ENCODE results near the gene BCOR. TPM values are rescaled to one million over a fixed set of nuclear protein-coding genes. Genes with fewer than 3 reads are reported as not detected.

The BCOR gene
- total RNA-seq, 1 experiment from 2014 or later = 35.1 TPM

DNA sequence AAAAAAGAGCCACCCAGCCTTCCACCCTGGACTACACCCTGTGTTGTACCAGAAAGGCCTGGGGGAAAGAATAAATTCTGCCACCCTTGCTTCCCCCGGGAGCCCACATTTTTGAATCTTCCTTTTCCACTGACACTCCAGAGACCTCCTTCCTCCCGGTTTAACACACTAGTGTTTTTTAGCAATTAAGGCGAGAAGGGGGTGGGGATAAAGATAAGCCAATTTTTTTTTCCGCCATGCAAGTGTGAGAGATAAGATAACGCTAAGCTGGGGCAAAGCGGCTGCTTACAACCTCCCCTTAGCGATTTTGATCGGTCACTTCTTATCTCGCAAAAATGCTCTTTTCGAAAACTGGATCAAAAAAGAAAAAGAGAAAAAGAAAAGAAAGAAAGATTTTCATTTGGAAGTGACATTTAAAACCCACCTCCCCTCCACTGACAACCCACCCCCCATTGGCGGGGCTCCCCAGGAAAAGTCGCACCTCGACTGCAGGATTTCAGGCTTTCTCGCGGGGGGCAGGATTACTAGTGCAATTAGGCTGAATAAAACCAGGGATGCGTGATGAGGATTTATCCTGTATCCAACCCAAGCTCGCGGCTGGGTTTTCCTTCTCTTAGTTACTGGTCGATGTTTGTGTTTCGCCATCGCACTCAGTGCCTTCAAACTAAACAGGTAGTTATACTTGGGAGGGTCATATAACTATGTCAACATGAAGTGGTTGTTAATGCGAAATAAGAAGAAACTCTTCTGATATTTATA lies 6.0 kb upstream of the BCOR start:
- H3K27ac ChIP-seq (ENCODE audit: low read depth, low read length) = peak overlapping the region; percentile 99; the same call in 1 of the 2 replicates
- H3K4me3 ChIP-seq (replicated peaks in 1 of 2; ENCODE audit: low read depth in 1 of 2, low read length in 2 of 2) = no peak overlapping the region
- peaks cover 34 to 66% of the 10 kb centered on the region in 2 experiments for H3K4me1 ChIP-seq (ENCODE audit: control insufficient read depth in 1 of 2, insufficient read depth in 2 of 2, low read length in 2 of 2)
- peak overlapping the region; percentile 83 for H3K4me2 ChIP-seq (ENCODE audit: low read length)
- ChIA-PET CTCF (no interaction called here), POLR2A (no interaction called here), RAD21 (ENCODE audit: low non-redundant PET in 1 of 2, low total read pairs in 2 of 2, uncharacterized antibody in 2 of 2, unreplicated experiment in 2 of 2) (no interaction called here)
- intact Hi-C loops (cut with micrococcal nuclease) = no loop called here
- ATAC-seq (no peak), DNase-seq (ENCODE audit: low read depth, low spot score) (no peak)
- TF ChIP-seq, protein P1, sequence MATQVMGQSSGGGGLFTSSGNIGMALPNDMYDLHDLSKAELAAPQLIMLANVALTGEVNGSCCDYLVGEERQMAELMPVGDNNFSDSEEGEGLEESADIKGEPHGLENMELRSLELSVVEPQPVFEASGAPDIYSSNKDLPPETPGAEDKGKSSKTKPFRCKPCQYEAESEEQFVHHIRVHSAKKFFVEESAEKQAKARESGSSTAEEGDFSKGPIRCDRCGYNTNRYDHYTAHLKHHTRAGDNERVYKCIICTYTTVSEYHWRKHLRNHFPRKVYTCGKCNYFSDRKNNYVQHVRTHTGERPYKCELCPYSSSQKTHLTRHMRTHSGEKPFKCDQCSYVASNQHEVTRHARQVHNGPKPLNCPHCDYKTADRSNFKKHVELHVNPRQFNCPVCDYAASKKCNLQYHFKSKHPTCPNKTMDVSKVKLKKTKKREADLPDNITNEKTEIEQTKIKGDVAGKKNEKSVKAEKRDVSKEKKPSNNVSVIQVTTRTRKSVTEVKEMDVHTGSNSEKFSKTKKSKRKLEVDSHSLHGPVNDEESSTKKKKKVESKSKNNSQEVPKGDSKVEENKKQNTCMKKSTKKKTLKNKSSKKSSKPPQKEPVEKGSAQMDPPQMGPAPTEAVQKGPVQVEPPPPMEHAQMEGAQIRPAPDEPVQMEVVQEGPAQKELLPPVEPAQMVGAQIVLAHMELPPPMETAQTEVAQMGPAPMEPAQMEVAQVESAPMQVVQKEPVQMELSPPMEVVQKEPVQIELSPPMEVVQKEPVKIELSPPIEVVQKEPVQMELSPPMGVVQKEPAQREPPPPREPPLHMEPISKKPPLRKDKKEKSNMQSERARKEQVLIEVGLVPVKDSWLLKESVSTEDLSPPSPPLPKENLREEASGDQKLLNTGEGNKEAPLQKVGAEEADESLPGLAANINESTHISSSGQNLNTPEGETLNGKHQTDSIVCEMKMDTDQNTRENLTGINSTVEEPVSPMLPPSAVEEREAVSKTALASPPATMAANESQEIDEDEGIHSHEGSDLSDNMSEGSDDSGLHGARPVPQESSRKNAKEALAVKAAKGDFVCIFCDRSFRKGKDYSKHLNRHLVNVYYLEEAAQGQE (IDR thresholded peaks at IDR 0.05; ENCODE audit: low read depth) = no peak
- TF ChIP-seq RAD21 (IDR thresholded peaks at IDR 0.05; ENCODE audit: low read depth) (no peak), EZH2phosphoT487 (IDR thresholded peaks at IDR 0.05; ENCODE audit: borderline replicate concordance) (no peak), ELF1 (IDR thresholded peaks at IDR 0.05; ENCODE audit: borderline replicate concordance, low read depth) (no peak), POLR2AphosphoS5 (IDR thresholded peaks at IDR 0.05; ENCODE audit: low read depth, low read length) (no peak), SIN3A (IDR thresholded peaks at IDR 0.05; ENCODE audit: low read depth) (no peak), JUND (IDR thresholded peaks at IDR 0.05) (no peak), POLR2A (IDR thresholded peaks at IDR 0.05; ENCODE audit: borderline replicate concordance, extremely low read depth, insufficient read depth, insufficient read length) (no peak), FOSL1 (IDR thresholded peaks at IDR 0.05; ENCODE audit: low read depth) (no peak)
- no peaks in the 10 kb centered on the region for H3K9me3 ChIP-seq (ENCODE audit: control insufficient read depth in 1 of 2, insufficient read depth in 1 of 2, low read depth in 1 of 2, low read length in 2 of 2)
- no peak overlapping the region for H2AFZ ChIP-seq (ENCODE audit: low read depth, low read length, poor library complexity, severe bottlenecking)
- TSS peak; percentile 61 for BruUV-seq (replicated peaks)
- H3K9me2 ChIP-seq (ENCODE audit: insufficient read depth) = no peaks in the 10 kb centered on the region
- H3K27me3 ChIP-seq (ENCODE audit: insufficient read depth, low read length) = no peaks in the 10 kb centered on the region
- no peaks in the 10 kb centered on the region for H4K20me1 ChIP-seq (ENCODE audit: insufficient read depth)
- no peaks in the 10 kb centered on the region for H3K36me3 ChIP-seq (ENCODE audit: control insufficient read depth in 1 of 2, insufficient read depth in 2 of 2, low read length in 2 of 2)
- peak overlapping the region; percentile 82 for H3K9ac ChIP-seq (ENCODE audit: low read length)
- peaks cover 60% of the 10 kb centered on the region for H3K79me2 ChIP-seq (ENCODE audit: insufficient read depth, low read length)
